Muscle of arm (tissue), 12 donors: ENCODE results near the gene PLCB3. TPM values are rescaled to one million over a fixed set of nuclear protein-coding genes. Genes with fewer than 3 reads are reported as not detected.

Experiments used
- polyA plus RNA-seq, 12 donors: library from polyadenylated mRNA; unstranded; fragments of 120-200 nt; gene quantifications; one replicate each; pipeline ENCODE4 v1.2.1, GENCODE V29; 2013; ENCODE audit not compliant: insufficient read length in 12 of 12

Gene PLCB3
- polyA plus RNA-seq, 12 donors = 8.5 to 18.9 (median 10.4) TPM; not detected in 1

Other genes starting within 250 kb of the PLCB3 start
- 1 to 10 TPM in 11 of 12 donors, not detected in 1; 1.8 to 8.4 (median 2.7) TPM for gene FLRT1, start 215.6 kb upstream of the PLCB3 start, polyA plus RNA-seq
- gene MACROD1, start 85.4 kb upstream of the PLCB3 start, polyA plus RNA-seq = 100 to 1,000 TPM in 1 of 12 donors, 10 to 100 TPM in 10, not detected in 1; 41.1 to 129 (median 55.2) TPM
- gene STIP1, start 65.4 kb upstream of the PLCB3 start, polyA plus RNA-seq = 100 to 1,000 TPM in 11 of 12 donors, not detected in 1; 119 to 165 (median 139) TPM
- 10 to 100 TPM in 1 of 12 donors, 1 to 10 TPM in 10, not detected in 1; 5.2 to 16.7 (median 7.5) TPM for gene FERMT3, start 44.8 kb upstream of the PLCB3 start, polyA plus RNA-seq
- gene TRPT1, start 25.3 kb upstream of the PLCB3 start, polyA plus RNA-seq = 100 to 1,000 TPM in 1 of 12 donors, 10 to 100 TPM in 10, not detected in 1; 30.8 to 142 (median 65.8) TPM
- 10 to 100 TPM in 11 of 12 donors, not detected in 1; 13.1 to 47.0 (median 17.1) TPM for gene NUDT22, start 25.3 kb upstream of the PLCB3 start, polyA plus RNA-seq
- 10 to 100 TPM in 11 of 12 donors, not detected in 1; 41.1 to 71.1 (median 51.5) TPM for gene DNAJC4, start 21.0 kb upstream of the PLCB3 start, polyA plus RNA-seq
- 100 to 1,000 TPM in 1 of 12 donors, 10 to 100 TPM in 10, not detected in 1; 71.0 to 113 (median 89.8) TPM for gene VEGFB, start 16.9 kb upstream of the PLCB3 start, polyA plus RNA-seq
- 100 to 1,000 TPM in 1 of 12 donors, 10 to 100 TPM in 10, not detected in 1; 37.5 to 114 (median 39.5) TPM for gene FKBP2, start 10.4 kb upstream of the PLCB3 start, polyA plus RNA-seq
- 100 to 1,000 TPM in 11 of 12 donors, not detected in 1; 126 to 218 (median 167) TPM for gene PPP1R14B, start 4.6 kb upstream of the PLCB3 start, polyA plus RNA-seq
- gene BAD, start 33.1 kb downstream of the PLCB3 start, polyA plus RNA-seq = 10 to 100 TPM in 11 of 12 donors, not detected in 1; 19.3 to 52.4 (median 24.6) TPM
- gene GPR137, start 34.3 kb downstream of the PLCB3 start, polyA plus RNA-seq = 10 to 100 TPM in 11 of 12 donors, not detected in 1; 14.1 to 32.9 (median 17.1) TPM
- gene KCNK4, start 39.8 kb downstream of the PLCB3 start, polyA plus RNA-seq = not detected
- not detected for gene CATSPERZ, start 48.8 kb downstream of the PLCB3 start, polyA plus RNA-seq
- 10 to 100 TPM in 11 of 12 donors, not detected in 1; 11.9 to 55.5 (median 20.2) TPM for gene ESRRA, start 54.0 kb downstream of the PLCB3 start, polyA plus RNA-seq
- 100 to 1,000 TPM in 11 of 12 donors, not detected in 1; 142 to 254 (median 166) TPM for gene TRMT112, start 66.0 kb downstream of the PLCB3 start, polyA plus RNA-seq
- 100 to 1,000 TPM in 11 of 12 donors, not detected in 1; 107 to 165 (median 124) TPM for gene PRDX5, start 66.6 kb downstream of the PLCB3 start, polyA plus RNA-seq
- 10 to 100 TPM in 1 of 12 donors, 1 to 10 TPM in 10, not detected in 1; 2.5 to 10.7 (median 3.4) TPM for gene CCDC88B, start 88.7 kb downstream of the PLCB3 start, polyA plus RNA-seq
- gene RPS6KA4, start 107.6 kb downstream of the PLCB3 start, polyA plus RNA-seq = 10 to 100 TPM in 11 of 12 donors, not detected in 1; 10.0 to 49.8 (median 11.9) TPM